ENCODE results near the gene TNFAIP8.

DNA sequence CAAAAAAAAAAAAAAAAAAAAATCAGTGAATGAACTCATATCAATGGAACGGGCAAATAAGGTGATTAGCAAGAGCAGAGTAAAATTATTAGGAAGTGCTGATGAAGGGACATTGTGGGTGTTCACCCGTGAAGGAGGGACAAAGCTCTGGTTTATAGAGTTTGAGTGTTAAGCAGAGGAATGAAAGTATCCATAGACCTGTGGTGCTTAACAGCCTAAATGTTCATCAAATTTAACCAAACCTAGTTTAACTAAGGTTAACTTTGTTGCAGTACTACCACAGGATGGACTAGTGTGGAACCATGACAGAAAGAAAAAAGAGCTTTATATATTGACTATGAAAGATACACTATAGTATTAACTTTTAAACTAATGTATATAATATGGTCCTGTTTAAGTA is 44.1 kb upstream of the TNFAIP8 start:
- no peak for TF ChIP-seq POLR2AphosphoS5 (IDR thresholded peaks at IDR 0.05; ENCODE audit: insufficient read depth in 1 of 2, low read depth in 1 of 2)
- TF ChIP-seq, protein P1, sequence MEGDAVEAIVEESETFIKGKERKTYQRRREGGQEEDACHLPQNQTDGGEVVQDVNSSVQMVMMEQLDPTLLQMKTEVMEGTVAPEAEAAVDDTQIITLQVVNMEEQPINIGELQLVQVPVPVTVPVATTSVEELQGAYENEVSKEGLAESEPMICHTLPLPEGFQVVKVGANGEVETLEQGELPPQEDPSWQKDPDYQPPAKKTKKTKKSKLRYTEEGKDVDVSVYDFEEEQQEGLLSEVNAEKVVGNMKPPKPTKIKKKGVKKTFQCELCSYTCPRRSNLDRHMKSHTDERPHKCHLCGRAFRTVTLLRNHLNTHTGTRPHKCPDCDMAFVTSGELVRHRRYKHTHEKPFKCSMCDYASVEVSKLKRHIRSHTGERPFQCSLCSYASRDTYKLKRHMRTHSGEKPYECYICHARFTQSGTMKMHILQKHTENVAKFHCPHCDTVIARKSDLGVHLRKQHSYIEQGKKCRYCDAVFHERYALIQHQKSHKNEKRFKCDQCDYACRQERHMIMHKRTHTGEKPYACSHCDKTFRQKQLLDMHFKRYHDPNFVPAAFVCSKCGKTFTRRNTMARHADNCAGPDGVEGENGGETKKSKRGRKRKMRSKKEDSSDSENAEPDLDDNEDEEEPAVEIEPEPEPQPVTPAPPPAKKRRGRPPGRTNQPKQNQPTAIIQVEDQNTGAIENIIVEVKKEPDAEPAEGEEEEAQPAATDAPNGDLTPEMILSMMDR (IDR thresholded peaks at IDR 0.05) = no peak

Measured in vagina (tissue), 2 donors.